HG02623 (cell line): Measurements from ENCODE around the gene OSBPL6.
A peak's percentile ranks its signal among the peaks of the same experiment; 100 is the strongest.

Source experiments
- ATAC-seq: cut with Tn5 transposase; IDR thresholded peaks from one replicate; pipeline ENCODE4 v1.9.1; 2021; ENCODE audit warnings: moderate library complexity; ENCODE audit not compliant: unreplicated experiment

OSBPL6 gene

GRCh38 chr2:178269438-178270224 lies 75.3 kb downstream of the OSBPL6 start:
- no peak for ATAC-seq

DNA sequence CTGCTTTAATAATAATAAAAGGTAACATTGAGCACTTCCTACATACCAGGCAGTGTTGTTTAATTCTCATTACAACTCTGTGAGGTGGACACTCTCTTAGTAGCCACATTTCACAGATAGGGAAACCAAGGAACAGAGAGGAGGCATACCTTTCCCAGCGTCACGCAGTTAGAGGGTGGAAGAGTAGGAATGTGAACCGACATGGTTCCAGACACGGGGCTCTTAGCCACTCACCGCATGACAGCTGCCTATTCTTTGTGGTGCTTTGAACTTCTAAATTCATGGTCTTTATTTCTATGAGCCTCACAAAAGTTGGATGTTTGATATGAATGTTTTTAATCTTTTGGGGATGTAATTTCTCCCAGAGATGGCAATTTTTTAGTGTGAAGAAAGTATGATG lies 76.0 kb downstream of the OSBPL6 start:
- no peak for ATAC-seq

DNA sequence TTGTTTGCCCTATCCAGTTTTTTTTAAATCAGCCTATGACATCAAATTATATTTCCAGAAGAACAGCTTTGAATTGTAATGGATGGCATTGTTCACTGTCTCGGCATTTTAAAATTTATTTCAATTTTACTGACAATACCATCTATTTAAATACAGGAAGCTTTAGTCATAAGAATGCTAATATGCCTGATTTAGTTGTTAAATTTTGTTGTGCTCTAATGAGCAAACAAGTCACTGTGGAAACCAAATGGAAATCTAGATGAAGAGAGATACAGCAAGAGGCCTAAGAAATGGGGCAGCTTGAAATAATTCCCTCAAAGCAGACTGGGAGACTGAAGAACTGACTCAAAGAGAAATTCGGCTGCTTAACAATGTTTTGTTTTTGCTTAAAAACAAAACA lies 76.8 kb downstream of the OSBPL6 start:
- ATAC-seq, result no peak

DNA sequence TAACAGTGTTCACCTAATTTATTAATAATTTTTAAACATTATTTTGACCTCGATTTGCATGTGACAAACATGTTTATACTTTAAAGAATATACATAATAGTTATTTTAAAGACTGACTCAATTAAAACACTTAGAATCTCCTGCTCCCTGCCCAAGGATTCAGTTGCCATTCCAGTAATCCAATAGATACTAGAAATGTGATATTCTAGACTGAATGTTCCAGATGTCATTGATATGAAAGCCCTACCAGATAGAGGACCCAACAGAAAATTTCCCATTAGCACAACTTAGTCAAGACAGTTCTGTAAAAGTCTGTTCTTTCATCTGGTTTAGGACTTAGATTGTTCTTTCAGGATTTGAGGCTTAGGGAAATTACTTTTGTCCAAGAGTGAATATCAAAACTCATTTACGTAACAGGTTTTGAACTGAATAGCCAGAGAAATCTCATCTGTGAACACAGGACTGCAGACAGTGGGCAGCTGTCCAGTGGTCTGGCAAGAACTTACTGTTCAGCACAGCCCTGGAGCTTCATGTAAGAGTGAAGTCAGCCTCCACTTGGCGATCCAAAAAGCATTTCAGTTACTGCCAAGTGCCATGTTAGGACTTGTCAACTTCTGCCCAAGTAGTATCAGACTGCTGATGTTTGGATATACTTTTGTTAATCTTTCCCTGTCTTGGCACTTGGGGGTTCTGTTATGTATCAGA lies 77.5 kb downstream of the OSBPL6 start:
- ATAC-seq, result no peak

- no peak for ATAC-seq
Measured at GRCh38 chr2:178273787-178274360, 79.6 kb downstream of the OSBPL6 start.

GRCh38 chr2:178275600-178275999 lies 81.3 kb downstream of the OSBPL6 start:
- ATAC-seq, result no peak

- no peak for ATAC-seq
Measured at GRCh38 chr2:178277741-178278197, 83.5 kb downstream of the OSBPL6 start.

DNA sequence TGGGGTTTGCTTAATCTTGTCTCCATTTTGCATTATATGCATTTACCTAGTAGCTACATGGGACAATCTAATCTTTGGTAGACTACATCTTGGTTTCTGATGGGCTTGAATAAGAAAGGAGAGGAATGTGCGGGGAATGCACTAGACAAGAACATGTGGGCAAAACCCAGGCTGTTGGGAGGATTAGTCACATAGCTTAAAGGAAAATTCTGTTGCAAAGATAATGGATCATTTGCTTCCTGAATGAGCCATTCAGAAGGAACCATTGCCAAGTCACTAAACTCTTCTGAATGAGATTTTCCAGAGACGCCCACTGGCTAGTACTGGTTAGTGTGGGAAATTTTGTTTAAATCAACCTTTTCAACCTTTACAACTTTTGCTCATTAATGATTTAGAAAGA lies 84.8 kb downstream of the OSBPL6 start:
- ATAC-seq, result no peak

GRCh38 chr2:178279636-178280035 lies 85.3 kb downstream of the OSBPL6 start:
- no peak for ATAC-seq

DNA sequence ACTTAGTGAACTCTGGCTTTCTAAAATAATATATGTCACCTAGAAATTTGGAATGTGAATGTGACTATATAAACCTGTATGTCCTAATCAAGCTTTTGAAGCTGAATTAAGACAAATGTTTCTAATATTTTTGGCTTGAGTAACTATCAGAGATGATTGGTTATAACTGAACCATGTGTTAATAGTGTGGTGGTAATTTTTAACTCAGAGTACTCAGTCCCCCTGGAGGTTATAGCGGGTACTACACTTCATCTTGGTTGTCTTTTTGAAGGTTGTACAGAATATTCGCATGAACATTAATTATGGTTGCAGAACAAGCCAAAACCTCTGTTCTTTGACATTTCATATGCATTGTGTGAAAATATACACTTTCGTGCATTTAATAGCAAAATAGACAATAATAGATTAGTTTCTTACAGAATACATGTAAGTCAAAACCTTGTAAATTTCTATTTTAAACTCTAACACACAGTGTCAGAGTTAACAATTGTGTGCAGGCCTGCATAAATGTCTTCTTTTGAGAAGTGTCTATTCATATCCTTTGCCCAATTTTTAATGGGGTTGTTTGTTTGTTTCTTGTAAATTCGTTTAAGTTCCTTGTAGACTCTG lies 86.0 kb downstream of the OSBPL6 start:
- ATAC-seq, result peak; percentile 85

GRCh38 chr2:178282075-178282815 lies 87.9 kb downstream of the OSBPL6 start:
- no peak for ATAC-seq

- no peak for ATAC-seq
Measured at GRCh38 chr2:178283341-178283918, 89.1 kb downstream of the OSBPL6 start.

GRCh38 chr2:178284613-178285286 lies 90.4 kb downstream of the OSBPL6 start:
- ATAC-seq, result no peak

DNA sequence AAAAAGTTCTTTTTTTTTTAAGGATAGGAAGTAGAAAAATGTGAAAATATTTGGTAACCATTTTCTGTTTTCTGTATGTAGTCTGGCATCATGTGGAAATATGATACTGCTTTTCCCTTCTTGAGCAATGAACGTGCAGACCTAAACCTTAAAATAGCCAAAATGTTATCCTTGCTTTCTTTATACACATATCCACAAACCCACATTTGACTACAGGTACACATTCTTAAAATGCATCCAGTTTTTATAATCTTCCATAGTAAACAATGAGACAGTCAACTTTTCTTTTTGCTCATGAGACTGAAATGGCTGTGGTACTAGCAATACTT lies 90.9 kb downstream of the OSBPL6 start:
- no peak for ATAC-seq

DNA sequence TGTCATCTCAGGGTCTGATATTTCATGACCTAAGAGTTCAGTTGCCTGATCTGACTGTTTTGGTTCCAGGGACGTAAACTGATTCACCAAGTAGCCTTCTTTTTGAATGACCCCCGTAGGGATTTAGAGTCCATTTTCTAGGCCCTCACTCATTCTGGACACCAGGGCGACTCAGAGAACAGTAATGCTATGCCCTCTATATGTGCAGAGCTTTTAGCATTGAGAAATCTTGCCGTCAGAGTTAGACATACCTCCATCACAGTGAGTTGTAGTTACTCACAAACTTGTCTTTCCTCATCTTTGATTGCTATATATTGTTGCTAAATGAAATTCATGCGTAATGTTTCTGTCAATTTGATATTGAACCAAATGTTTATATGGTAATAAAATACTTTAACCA lies 92.3 kb downstream of the OSBPL6 start:
- no peak for ATAC-seq

DNA sequence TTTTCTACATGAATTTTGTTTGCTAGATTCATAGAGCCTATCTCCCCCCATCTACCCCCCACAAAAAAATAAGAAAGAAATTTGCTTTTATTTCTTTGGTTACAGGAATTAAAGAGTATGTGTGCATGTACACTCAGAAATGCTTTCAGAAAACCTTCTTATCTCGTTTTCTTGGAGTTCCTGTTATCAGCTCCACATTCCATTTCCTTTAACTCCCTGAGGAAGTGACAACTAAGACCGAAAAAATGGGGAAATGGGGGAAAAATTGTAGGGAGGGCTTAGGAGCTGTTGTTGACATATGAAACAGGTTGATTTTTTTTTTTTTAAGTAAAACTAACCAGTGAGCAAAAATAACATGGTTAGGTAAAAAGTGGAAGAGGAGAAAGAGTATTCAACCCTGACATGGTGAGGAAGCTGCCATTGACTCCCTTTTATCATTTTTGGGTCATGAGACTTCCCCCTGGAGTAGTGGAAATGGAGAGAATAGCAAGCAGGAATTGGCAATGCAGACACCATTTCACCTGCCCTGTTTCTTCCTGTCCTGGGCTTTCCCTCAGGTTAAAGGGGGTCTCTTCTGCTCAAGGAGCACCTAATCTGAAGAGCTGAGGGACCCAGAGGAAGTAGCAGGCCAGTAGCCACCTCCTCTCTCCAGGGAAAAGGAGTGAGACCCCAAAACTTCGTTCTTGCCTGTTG lies 93.5 kb downstream of the OSBPL6 start:
- no peak for ATAC-seq

GRCh38 chr2:178291703-178292102 lies 97.4 kb downstream of the OSBPL6 start:
- no peak for ATAC-seq

DNA sequence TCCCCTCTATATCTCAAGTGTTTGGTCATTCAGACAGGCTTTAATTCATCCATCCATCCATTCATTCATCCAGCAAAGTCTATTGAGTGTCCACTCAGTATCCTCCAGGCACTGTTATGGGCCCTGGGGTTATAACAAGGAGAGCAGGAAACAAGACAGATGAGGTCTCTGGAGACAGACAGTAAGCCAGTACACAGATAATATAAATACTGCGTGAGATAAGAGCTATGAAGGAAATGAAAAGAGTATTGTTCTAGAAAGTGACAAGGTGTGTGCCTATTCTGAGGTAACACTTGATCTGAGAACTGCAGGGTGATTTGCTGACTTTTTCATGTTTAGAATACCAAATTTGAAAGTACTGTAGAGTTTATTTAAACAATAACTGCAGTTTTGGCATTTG lies 98.3 kb downstream of the OSBPL6 start:
- ATAC-seq, result no peak

- no peak for ATAC-seq
Measured at GRCh38 chr2:178295115-178295514, 100.8 kb downstream of the OSBPL6 start.

GRCh38 chr2:178295906-178296305 lies 101.6 kb downstream of the OSBPL6 start:
- ATAC-seq, result no peak
